Measurements from ENCODE around the gene SNAP29.
A peak's percentile ranks its signal among the peaks of the same experiment; 100 is the strongest.
"Not testable (repeated sequence)": the region's sequence is repeated elsewhere in the genome, so short reads cannot be mapped to it uniquely, and the experiment has no call there.

The SNAP29 gene

GRCh38 chr22:20901093-20902033 is 42.6 kb downstream of the SNAP29 start:
- not testable (repeated sequence) for DNase-seq (ENCODE audit: low spot score)

GRCh38 chr22:20903093-20903492 is 44.3 kb downstream of the SNAP29 start:
- DNase-seq (ENCODE audit: low spot score): no peak

GRCh38 chr22:20904008-20904979 is 45.5 kb downstream of the SNAP29 start:
- no peak for DNase-seq (ENCODE audit: low spot score)

DNA sequence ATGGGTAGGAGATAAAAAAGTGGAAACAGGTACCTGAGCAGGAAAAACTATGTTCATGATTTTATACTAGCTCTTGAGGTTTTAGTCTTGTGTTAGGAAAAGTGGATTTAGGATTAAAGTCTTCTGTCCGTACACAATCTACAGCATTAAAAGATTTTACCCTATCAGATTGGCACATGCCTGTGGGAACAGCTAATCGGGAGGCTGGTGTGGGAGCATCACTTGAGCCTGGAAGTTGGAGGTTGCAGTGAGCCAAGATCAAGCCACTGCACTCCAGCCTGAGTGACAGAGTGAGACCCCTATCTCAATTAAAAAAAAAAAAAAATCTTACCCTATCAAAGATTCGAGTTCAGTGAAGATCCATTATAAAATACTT is 46.2 kb downstream of the SNAP29 start:
- DNase-seq (ENCODE audit: low spot score): no peak

DNA sequence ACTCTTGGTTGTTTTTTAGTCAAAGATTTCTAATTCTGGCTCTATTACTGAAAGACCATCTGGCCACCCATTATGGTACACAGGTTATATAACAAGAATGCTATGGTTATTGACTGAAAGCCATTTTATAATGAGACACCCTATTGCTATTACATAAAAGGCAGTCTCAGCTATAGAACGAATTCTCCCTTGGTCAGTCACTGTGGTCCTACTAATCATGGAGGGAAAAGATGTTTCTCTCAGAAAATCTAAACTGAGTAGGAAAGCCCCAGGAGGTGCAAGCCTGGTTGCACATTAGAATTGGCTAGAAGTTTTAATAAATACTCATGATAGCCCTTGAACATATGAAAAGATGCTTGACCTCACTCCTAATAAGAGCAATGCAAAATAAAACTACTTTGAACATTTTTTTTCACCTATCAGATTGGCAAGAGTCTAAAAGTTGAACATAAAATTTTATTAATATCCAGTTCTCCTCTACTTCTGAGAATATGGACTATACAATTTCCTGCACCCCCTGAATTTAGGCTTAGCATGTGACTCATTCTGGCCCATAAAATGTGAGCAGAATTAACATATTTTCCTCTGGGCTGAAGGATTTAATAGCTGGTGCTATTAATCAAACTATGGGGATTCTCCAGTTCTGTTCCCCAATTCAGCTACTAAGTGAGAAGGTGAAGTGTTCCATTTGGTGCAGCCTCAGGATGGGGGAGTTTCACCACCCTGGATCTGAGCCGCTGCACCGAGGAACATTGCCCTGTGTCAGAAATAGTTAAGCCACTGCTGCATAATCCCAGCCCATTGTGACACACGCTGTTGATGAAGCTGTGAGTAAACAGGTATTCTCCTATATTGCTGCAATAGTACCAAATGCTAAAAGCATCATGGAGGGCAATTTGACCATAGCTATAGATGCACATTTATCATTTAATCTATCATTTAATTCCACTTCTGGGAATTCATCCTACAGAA is 46.9 kb downstream of the SNAP29 start:
- DNase-seq (ENCODE audit: low spot score): no peak

- no peak for DNase-seq (ENCODE audit: low spot score)
Observed at GRCh38 chr22:20906387-20906767, 47.6 kb downstream of the SNAP29 start.

DNA sequence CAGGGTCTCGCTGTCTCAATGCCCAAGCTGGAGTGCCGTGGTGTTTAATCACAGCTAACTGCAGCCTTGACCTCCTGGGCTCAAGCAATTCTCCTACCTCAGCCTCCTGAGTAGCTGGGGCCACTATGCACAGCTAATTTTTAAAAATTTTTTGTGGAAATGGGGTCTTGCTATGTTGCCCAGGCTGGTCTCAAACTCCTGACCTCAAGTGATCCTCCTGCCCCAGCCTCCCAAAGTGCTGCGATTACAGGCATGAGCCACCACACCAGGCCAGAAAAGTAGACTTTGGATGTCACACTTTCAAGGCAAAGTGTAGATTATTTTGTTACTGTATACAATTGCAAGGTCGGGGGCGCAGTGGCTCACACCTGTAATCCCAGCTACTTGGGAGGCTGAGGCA is 49.9 kb downstream of the SNAP29 start:
- not testable (repeated sequence) for DNase-seq (ENCODE audit: low spot score)

GRCh38 chr22:20909543-20910303 is 50.9 kb downstream of the SNAP29 start:
- no peak for DNase-seq (ENCODE audit: low spot score)

GRCh38 chr22:20912494-20912893 is 53.7 kb downstream of the SNAP29 start:
- no peak for DNase-seq (ENCODE audit: low spot score)

DNA sequence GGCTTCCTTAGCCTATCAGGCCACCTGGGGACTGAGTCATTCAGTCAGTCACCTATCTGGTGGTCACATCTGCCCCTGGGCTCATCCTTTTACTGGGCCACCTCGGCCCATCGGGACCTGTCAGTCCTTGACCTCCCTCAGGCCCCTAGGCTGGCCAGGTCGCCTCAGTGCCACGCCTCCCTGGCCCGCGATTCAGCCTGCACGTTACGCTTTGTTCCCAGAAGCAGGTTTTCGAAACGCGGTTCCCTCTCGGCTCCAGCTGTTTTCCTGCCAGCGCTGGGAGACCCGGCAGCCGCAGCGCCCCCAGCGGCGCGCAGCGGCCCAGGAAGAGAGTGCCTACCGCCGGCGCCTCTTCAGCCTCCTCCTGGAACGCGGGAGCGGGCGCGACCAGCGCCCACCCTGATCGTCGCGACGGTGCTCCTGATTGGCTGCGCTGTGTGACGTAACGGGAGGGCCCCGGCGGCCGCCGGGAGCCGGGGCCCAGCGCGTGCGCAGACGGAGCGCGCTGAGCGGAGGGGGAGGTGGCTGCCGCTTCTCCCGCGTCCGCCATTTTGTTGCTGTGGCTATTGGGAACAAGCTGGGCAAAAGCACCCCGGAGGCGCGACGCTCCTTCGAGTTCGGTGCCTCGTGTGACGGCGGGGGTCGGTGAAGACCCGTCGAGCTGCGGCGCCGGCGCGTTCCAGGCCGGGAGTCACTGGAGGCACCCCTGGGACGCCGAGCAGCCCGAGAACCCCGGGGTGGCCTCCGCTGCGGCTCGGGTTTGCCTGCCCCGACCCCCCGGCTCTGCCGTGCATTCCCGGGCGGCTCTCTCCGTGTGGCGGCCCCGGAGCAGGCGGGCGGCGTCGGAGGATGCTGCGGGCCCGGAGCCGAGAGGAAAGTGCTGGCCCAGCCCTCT is 58.4 kb downstream of the SNAP29 start, which contains the start of gene CRKL:
Gene CRKL, plus strand, starts transcription at position 492 of the 895 bp plus-strand sequence. CDS start 528 bp downstream, outside the sequence.
- peak; percentile 98 for DNase-seq (ENCODE audit: low spot score)

- DNase-seq (ENCODE audit: low spot score): no peak
Observed at GRCh38 chr22:20918663-20919218, 59.9 kb downstream of the SNAP29 start.

DNA sequence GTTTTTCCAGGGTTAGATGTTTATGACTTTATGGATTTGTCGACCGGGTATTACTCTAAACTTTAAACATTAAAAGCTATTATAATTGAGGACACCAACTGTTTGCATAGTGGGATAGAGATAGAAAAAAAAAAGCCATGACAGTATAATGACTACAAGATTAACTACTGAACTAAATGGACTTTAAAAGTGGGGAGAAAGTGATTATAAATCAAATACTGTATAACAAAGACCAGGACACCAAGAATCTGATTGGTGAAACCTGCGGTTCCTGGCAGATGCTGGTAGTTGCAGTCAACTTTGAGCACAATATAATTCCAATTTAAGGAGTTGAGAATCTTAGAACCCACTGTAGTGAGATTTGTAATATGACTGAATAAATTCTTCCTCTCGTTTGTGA is 60.9 kb downstream of the SNAP29 start:
- no peak for DNase-seq (ENCODE audit: low spot score)

GRCh38 chr22:20920881-20921203 is 62.0 kb downstream of the SNAP29 start:
- DNase-seq (ENCODE audit: low spot score): no peak

DNA sequence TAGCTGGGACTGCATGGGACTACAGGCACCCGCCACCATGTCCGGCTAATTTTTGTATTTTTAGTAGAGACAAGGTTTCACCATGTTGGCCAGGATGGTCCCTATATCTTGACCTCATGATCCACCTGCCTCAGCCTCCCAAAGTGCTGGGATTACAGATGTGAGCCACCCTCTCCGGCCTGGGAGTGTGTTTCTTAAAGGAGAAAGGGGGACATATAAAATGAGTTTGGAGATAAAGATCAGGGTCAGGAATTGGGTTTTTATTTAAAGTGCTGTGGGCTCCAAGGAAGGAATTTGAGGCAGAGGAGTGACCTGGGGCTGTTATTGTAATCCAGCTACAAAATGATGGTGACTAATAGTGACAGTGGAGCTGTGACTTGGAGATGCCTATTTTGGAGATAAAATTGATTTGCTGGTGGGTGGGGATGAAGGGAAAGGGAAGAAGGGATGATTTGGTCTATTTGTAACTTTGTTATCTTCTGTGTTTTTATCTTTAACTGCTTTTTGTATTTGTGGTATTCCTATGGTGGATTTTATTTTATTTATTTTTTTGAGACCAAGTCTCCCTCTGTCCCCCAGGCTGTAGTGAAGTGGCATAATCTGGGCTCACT is 63.4 kb downstream of the SNAP29 start:
- no peak for DNase-seq (ENCODE audit: low spot score)

DNA sequence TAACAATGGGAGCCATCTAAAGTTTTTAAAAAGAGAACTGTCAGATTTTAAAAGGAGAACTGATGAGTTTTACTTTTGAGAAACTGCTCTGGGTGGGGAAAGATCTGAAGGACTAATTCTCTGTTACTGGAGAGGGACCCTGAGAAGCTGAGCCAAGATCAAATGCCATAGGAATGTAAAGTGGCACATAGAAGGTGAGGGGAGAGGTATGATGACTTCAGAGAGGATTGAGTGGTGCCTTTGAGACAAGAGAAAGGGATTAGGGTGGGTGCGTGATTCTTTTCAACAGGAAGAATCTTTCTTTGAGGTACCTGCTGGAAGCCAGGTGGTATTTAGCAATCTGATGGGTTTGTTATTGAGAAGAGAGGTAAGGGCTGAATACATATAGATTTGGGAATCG is 67.4 kb downstream of the SNAP29 start:
- no peak for DNase-seq (ENCODE audit: low spot score)

DNA sequence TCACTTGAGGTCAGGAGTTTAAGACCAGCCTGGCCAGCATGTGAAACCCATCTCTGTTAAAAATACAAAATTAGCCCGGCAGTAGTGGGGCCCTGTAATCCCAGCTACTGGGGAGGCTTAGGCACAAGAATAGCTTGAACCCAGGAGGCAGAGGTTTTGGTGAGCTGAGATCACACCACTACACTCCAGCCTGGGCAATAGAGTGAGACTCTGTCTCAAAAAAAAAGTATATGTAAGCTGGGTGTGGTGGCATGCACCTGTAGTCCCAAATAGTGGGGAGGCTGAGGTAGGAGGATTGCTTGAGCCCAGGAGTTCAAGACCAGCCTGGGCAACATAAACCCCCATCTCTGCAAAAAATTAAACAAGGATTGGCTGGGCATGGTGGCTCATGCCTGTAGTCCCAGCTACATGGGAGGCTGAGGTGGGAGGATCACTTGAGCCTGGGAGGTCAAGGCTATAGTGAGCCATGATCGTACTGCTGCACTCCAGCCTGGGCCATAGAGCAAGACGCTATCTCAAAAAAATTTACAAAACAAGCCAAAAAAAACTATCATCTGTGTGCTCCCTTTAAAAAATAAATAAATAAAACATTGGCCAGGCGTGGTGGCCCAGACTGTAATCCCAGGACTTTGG is 69.2 kb downstream of the SNAP29 start:
- no peak for DNase-seq (ENCODE audit: low spot score)

GRCh38 chr22:20928573-20928967 is 69.8 kb downstream of the SNAP29 start:
- no peak for DNase-seq (ENCODE audit: low spot score)

- no peak for DNase-seq (ENCODE audit: low spot score)
Observed at GRCh38 chr22:20930004-20930403, 71.2 kb downstream of the SNAP29 start.

All from left forelimb (tissue), 1 donor.